Measurements from ENCODE around the gene STAB1.

Gene STAB1

GRCh38 chr3:52527732-52528585, 32.8 kb downstream of the STAB1 start:
- 0 out of 2 replicates have a peak, but pooled peaks cover 5% of the 10 kb centered on the region for H4K20me1 ChIP-seq (ENCODE audit: control insufficient read depth, insufficient read depth, low read depth, low read length)
- peaks cover 12% of the 10 kb centered on the region for H3K4me1 ChIP-seq (ENCODE audit: control insufficient read depth, low read length)
- no peak overlapping the region for H3K4me3 ChIP-seq (ENCODE audit: low read length)
- H3F3A ChIP-seq (ENCODE audit: control insufficient read depth, insufficient read depth): no peaks in the 10 kb centered on the region
- peaks cover 58% of the 10 kb centered on the region for H3K36me3 ChIP-seq (ENCODE audit: control insufficient read depth, low read length)
- no peaks in the 10 kb centered on the region for H3K27me3 ChIP-seq (ENCODE audit: control insufficient read depth, low read length)
- H3K4me2 ChIP-seq (ENCODE audit: low read length): no peak overlapping the region
- H3K79me2 ChIP-seq (ENCODE audit: control insufficient read depth, low read length): peaks cover 32% of the 10 kb centered on the region
- TF ChIP-seq CTCF (IDR thresholded peaks at IDR 0.05; ENCODE audit: low read depth, low read length, poor library complexity, severe bottlenecking): no peak
- TF ChIP-seq EZH2phosphoT487 (IDR thresholded peaks at IDR 0.05; ENCODE audit: borderline replicate concordance, low read length): no peak
- no peak overlapping the region for H3K27ac ChIP-seq (ENCODE audit: low read depth, low read length)
- no peaks in the 10 kb centered on the region for H3K9me3 ChIP-seq (ENCODE audit: control insufficient read depth, insufficient read depth, low read length)
- no peaks in the 10 kb centered on the region for H3K9me2 ChIP-seq (replicated peaks; ENCODE audit: control insufficient read depth, low read length)

GRCh38 chr3:52528586-52529375, 33.6 kb downstream of the STAB1 start:
- 0 out of 2 replicates have a peak, but pooled peaks cover 5% of the 10 kb centered on the region for H4K20me1 ChIP-seq (ENCODE audit: control insufficient read depth, insufficient read depth, low read depth, low read length)
- peaks cover 58% of the 10 kb centered on the region for H3K36me3 ChIP-seq (ENCODE audit: control insufficient read depth, low read length)
- no peaks in the 10 kb centered on the region for H3F3A ChIP-seq (ENCODE audit: control insufficient read depth, insufficient read depth)
- H3K4me2 ChIP-seq (ENCODE audit: low read length): no peak overlapping the region
- no peaks in the 10 kb centered on the region for H3K9me2 ChIP-seq (replicated peaks; ENCODE audit: control insufficient read depth, low read length)
- H3K27me3 ChIP-seq (ENCODE audit: control insufficient read depth, low read length): no peaks in the 10 kb centered on the region
- H3K4me1 ChIP-seq (ENCODE audit: control insufficient read depth, low read length): peaks cover 12% of the 10 kb centered on the region
- TF ChIP-seq EZH2phosphoT487 (IDR thresholded peaks at IDR 0.05; ENCODE audit: borderline replicate concordance, low read length) (no peak), CTCF (IDR thresholded peaks at IDR 0.05; ENCODE audit: low read depth, low read length, poor library complexity, severe bottlenecking) (no peak)
- H3K9me3 ChIP-seq (ENCODE audit: control insufficient read depth, insufficient read depth, low read length): no peaks in the 10 kb centered on the region
- H3K27ac ChIP-seq (ENCODE audit: low read depth, low read length): no peak overlapping the region
- H3K4me3 ChIP-seq (ENCODE audit: low read length): no peak overlapping the region
- H3K79me2 ChIP-seq (ENCODE audit: control insufficient read depth, low read length): peaks cover 36% of the 10 kb centered on the region

- no peak overlapping the region for H3K4me2 ChIP-seq (ENCODE audit: low read length)
- H3K9me3 ChIP-seq (ENCODE audit: control insufficient read depth, insufficient read depth, low read length): no peaks in the 10 kb centered on the region
- peaks cover 36% of the 10 kb centered on the region for H3K79me2 ChIP-seq (ENCODE audit: control insufficient read depth, low read length)
- 0 out of 2 replicates have a peak, but pooled peaks cover under 1% of the 10 kb centered on the region for H3F3A ChIP-seq (ENCODE audit: control insufficient read depth, insufficient read depth)
- H3K4me3 ChIP-seq (ENCODE audit: low read length): no peak overlapping the region
- H3K27me3 ChIP-seq (ENCODE audit: control insufficient read depth, low read length): no peaks in the 10 kb centered on the region
- 0 out of 2 replicates have a peak, but pooled peaks cover 5% of the 10 kb centered on the region for H4K20me1 ChIP-seq (ENCODE audit: control insufficient read depth, insufficient read depth, low read depth, low read length)
- no peaks in the 10 kb centered on the region for H3K9me2 ChIP-seq (replicated peaks; ENCODE audit: control insufficient read depth, low read length)
- peaks cover 19% of the 10 kb centered on the region for H3K4me1 ChIP-seq (ENCODE audit: control insufficient read depth, low read length)
- H3K36me3 ChIP-seq (ENCODE audit: control insufficient read depth, low read length): peaks cover 53% of the 10 kb centered on the region
- H3K27ac ChIP-seq (ENCODE audit: low read depth, low read length): no peak overlapping the region
- TF ChIP-seq CTCF (IDR thresholded peaks at IDR 0.05; ENCODE audit: low read depth, low read length, poor library complexity, severe bottlenecking) (no peak), EZH2phosphoT487 (IDR thresholded peaks at IDR 0.05; ENCODE audit: borderline replicate concordance, low read length) (no peak)
Observed at GRCh38 chr3:52529376-52530333, 34.5 kb downstream of the STAB1 start.
